Pancreas (tissue), 10 donors: ENCODE measurements around the gene MLH1. TPM values are rescaled to one million over a fixed set of nuclear protein-coding genes. Genes with fewer than 3 reads are reported as not detected.
"Not testable (repeated sequence)": the region's sequence is repeated elsewhere in the genome, so short reads cannot be mapped to it uniquely, and the experiment has no call there.

Source experiments
- ATAC-seq, 4 donors: fragments of 200-7000 bp; cut with Tn5 transposase; one replicate each; pipeline versions ENCODE4 v1.8.0 to v1.9.1; 2020; ENCODE audit warnings: mild to moderate bottlenecking in 4 of 4, moderate library complexity in 4 of 4
- DNase-seq, 6 donors: peaks; one replicate each; pipeline ENCODE4 v3.0.0-alpha.2; 2020
- FAIRE-seq: peaks from 2 replicates; lab custom pipeline; 2012; peaks lifted over from hg19 to GRCh38; lab: Jason Lieb, UNC
- H3K27ac ChIP-seq, 4 donors: fragments of 200-600 bp; sonication (generic); 1 replicate in 3 of 4; 2 replicates in 1 of 4; pipeline versions ENCODE4 v1.5.0 to v1.8.0; 2020
- H3K27me3 ChIP-seq, 4 donors: fragments of 200-600 bp; one replicate each; pipeline ENCODE4 v1.8.0; 2021
- H3K36me3 ChIP-seq, 3 donors: fragments of 200-600 bp; sonication (generic) in 1 of 3; one replicate each; pipeline versions ENCODE4 v1.5.0 to v1.8.0; 2020 to 2021
- H3K4me1 ChIP-seq, 3 donors: fragments of 200-600 bp; one replicate each; pipeline ENCODE4 v1.8.0; 2021
- H3K4me3 ChIP-seq, 4 donors: fragments of 200-600 bp; sonication (generic) in 2 of 4; one replicate each; pipeline versions ENCODE4 v1.5.0 to v1.8.0; 2020 to 2021
- H3K9me3 ChIP-seq, 4 donors: fragments of 200-600 bp; one replicate each; pipeline ENCODE4 v1.8.0; 2021
- WGBS, 2 donors: extraction: QIAGEN DNeasy Blood & Tissue Kit; methylation state at CpG; one replicate each; pipeline ENCODE4 v1.1.7; 2013; 5-methylcytosine and 5-hydroxymethylcytosine counted together
- intact Hi-C, 3 donors: fragments of 100-400 bp; cut with DNase I; formaldehyde crosslinking; loops; one replicate each; pipeline versions ENCODE4 v1.11.1 to v1.14.2; 2022
- polyA plus RNA-seq, 2 donors: library from polyadenylated mRNA; stranded (reverse); fragments of 200-250 nt; gene quantifications; one replicate each; pipeline ENCODE4 v1.2.3, GENCODE V29; 2013
- total RNA-seq, 6 donors: library from RNA; stranded (reverse); fragmentation: NEBNext Ultra II Directional in 4 of 6; extraction: Animal tissue kit (Norgen Biotek cat#: 25700) in 4 of 6; gene quantifications; one replicate each; pipeline versions ENCODE4 v1.2.1 to v1.2.4, GENCODE V29; 2021 to 2023
- TF ChIP-seq, protein P1 (sequence below), 4 donors: fragments of 200-600 bp; sonication (generic) in 3 of 4; IDR thresholded peaks; one replicate each; pipeline versions ENCODE4 v1.5.0 to v1.8.0; 2021; ENCODE audit warnings: antibody characterized with exemption in 4 of 4
- donor health status: healthy with polysubstance abuse.
- donor health status: DM: no; HTN: no; CAD: no; lungs with moderate emphysema.
- donor health status: DM: no; HTN: no; CAD: no.
- donor health status: control.
- donor health status: control.
- donor health status: Bipolar disorder and iron deficiency.
- donor health status: DM: yes; HTN: yes; CAD: no.
- donor health status: DM: no; HTN: no; CAD: no.
- donor health status: DM: no; HTN: no; CAD: no.
- donor health status: DM: yes; HTN: yes; CAD: no.

The MLH1 gene
- total and polyA plus RNA-seq, 8 donors, result 7.9 to 16.4 (median 13.3) TPM

DNA sequence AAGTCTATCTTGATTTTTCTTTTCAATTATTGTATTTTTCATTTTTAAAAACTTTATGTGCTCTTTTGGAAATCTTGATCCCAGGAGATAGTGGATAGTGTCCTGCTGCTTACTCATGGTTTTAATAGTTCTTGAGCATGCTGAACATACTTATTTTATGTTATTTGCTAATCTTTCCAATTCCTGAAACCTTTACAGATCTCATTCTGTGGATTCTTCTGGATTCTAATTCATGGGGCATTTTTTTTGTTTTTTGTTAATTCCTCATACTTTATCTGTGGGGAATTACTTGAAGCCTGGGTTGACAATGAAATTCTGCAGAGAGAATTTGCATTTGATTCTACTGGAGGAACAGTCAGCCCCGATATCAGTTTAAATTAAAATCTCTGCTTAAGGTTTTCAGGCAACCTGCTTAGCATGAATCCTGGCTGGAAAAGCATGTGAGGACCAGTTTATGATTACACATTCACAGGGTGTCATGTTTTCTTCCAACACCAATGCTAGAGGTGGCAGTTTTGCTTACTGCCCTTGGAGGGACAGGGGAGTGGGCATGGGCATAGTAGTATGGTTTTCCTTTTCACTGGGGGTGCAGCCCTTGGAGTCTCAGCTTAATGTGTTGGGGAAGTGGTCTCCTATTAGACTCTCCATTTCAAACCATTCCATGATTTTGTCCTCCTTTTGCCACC, 46.0 kb downstream of the MLH1 start:
- ATAC-seq (no peak), FAIRE-seq (no peak), DNase-seq (no peak)
- Histone ChIP-seq H3K4me1 (no peaks in the 10 kb centered on the region), H3K4me3 (no peak overlapping the region), H3K27me3 (no peaks in the 10 kb centered on the region), H3K36me3 (peaks cover 0 to 9% (median 0%) of the 10 kb centered on the region in 3 donors), H3K27ac (no peak overlapping the region), H3K9me3 (no peaks in the 10 kb centered on the region)
- intact Hi-C loops, result no loop called here
- WGBS, 2 donors, result 100% methylated on average over 1 of the region's 1 CpG
- TF ChIP-seq, protein P1, sequence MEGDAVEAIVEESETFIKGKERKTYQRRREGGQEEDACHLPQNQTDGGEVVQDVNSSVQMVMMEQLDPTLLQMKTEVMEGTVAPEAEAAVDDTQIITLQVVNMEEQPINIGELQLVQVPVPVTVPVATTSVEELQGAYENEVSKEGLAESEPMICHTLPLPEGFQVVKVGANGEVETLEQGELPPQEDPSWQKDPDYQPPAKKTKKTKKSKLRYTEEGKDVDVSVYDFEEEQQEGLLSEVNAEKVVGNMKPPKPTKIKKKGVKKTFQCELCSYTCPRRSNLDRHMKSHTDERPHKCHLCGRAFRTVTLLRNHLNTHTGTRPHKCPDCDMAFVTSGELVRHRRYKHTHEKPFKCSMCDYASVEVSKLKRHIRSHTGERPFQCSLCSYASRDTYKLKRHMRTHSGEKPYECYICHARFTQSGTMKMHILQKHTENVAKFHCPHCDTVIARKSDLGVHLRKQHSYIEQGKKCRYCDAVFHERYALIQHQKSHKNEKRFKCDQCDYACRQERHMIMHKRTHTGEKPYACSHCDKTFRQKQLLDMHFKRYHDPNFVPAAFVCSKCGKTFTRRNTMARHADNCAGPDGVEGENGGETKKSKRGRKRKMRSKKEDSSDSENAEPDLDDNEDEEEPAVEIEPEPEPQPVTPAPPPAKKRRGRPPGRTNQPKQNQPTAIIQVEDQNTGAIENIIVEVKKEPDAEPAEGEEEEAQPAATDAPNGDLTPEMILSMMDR (IDR thresholded peaks at IDR 0.05), result no peak

DNA sequence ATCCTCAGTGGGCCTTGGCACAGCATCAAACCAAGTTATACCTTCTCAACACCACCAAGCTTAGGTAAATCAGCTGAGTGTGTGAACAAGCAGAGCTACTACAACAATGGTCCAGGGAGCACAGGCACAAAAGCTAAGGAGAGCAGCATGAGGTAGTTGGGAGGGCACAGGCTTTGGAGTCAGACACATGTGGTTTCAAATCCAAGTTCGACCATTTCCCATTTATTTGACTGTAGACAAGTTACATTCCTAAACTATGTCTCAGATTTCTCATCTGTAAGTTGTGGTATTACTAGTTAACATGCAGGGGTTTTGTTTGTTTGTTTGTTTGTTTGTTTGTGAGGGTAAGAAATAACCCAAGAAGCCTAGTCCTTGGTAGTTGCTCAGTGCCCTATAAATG, 46.9 kb downstream of the MLH1 start:
- H3K9me3 ChIP-seq, result no peaks in the 10 kb centered on the region
- ATAC-seq (no peak), DNase-seq (no peak), FAIRE-seq (no peak)
- intact Hi-C loops, result no loop called here
- H3K27ac ChIP-seq, result no peak overlapping the region
- TF ChIP-seq, protein P1 (IDR thresholded peaks at IDR 0.05), result no peak
- peaks cover 0 to 9% (median 0%) of the 10 kb centered on the region in 3 donors for H3K36me3 ChIP-seq
- 82 to 87% methylated on average over 1 of the region's 1 CpG for WGBS, 2 donors
- H3K4me1 ChIP-seq, result no peaks in the 10 kb centered on the region
- no peaks in the 10 kb centered on the region for H3K27me3 ChIP-seq
- H3K4me3 ChIP-seq, result no peak overlapping the region

DNA sequence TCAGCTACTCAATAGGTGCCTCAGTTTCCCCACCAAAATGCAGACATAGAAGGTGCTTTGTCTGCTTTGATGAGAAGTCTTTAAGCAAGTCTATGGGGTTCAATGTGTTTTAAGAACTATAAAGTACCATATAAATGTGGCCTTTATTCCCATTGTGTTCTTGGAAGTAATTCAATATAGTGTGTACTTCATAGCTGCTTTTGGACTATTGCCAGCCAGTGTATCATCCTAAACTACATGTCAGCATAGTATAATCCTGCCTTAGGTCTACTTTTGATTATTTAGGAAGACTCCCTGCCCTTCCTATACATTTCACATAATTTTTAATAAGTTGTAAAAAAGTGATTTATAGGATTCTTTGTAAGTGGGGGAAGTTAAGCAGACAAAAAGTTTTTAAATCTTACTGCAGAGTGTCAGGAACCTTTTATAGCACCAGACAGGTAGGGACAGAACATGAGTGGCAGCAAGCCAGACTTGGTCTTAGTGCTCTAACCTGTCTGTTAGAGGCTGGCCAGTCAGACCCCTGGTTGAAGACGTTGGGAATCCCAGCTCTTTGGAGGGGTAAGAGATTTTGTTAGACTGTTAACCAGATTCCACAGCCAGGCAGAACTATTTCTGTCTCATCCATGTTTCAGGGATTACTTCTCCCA, 48.4 kb downstream of the MLH1 start:
- TF ChIP-seq, protein P1 (IDR thresholded peaks at IDR 0.05), result no peak
- intact Hi-C loops, result no loop called here
- Histone ChIP-seq H3K27me3 (no peaks in the 10 kb centered on the region), H3K9me3 (no peaks in the 10 kb centered on the region), H3K36me3 (peaks cover 0 to 9% (median 0%) of the 10 kb centered on the region in 3 donors), H3K4me1 (no peaks in the 10 kb centered on the region), H3K27ac (no peak overlapping the region), H3K4me3 (no peak overlapping the region)
- no peak for FAIRE-seq
- no peak for DNase-seq
- ATAC-seq, result no peak
- WGBS, 2 donors, result 62 to 73% methylated on average over 1 of the region's 1 CpG

DNA sequence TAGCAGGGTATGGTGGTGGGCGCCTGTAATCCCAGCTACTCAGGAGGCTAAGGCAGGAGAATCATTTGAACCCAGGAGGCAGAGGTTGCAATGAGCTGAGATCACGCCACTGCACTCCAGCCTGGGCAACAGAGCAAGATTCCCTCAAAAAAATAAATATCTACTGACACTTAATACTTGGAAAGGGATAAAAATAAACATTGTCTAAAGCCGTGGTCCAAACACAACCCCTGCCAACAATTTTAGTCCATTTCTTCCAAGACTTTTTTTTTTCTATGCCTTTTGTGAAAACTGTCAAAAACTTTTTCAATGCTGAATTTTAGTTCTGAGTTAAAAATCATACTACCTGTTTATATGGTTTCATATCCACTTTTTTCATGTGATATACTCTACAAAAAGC, 49.4 kb downstream of the MLH1 start:
- FAIRE-seq, H3K4me1 ChIP-seq, intact Hi-C loops: not testable (repeated sequence)

DNA sequence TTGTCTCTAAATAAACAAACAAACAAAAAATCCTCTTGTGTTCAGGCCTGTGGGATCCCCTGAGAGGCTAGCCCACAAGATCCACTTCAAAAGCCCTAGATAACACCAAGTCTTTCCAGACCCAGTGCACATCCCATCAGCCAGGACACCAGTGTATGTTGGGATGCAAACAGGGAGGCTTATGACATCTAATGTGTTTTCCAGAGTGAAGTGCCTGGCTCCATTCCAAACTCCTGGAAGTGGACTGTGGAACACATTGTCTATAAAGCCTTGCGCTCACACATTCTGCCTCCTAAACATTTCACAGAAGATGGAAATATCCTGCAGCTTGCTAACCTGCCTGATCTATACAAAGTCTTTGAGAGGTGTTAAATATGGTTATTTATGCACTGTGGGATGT, 57.0 kb downstream of the MLH1 start:
- Histone ChIP-seq H3K27ac (no peak overlapping the region), H3K36me3 (peaks cover 0 to 44% (median 12%) of the 10 kb centered on the region in 3 donors), H3K4me3 (no peak overlapping the region), H3K4me1 (peaks cover 0 to 6% (median 0%) of the 10 kb centered on the region in 3 donors), H3K27me3 (no peaks in the 10 kb centered on the region), H3K9me3 (no peaks in the 10 kb centered on the region)
- FAIRE-seq, result no peak
- WGBS, 2 donors, result 95 to 96% methylated on average over 1 of the region's 1 CpG
- no peak for DNase-seq
- ATAC-seq, result no peak
- intact Hi-C loops, result no loop called here
- TF ChIP-seq, protein P1 (IDR thresholded peaks at IDR 0.05), result no peak

More for the DNA sequence above, 49.4 kb downstream of the MLH1 start:
- not testable (repeated sequence) for H3K27ac ChIP-seq, H3K4me3 ChIP-seq, ATAC-seq, H3K9me3 ChIP-seq, DNase-seq, H3K27me3 ChIP-seq
- peaks cover 0 to 18% (median 6%) of the 10 kb centered on the region in 3 donors for H3K36me3 ChIP-seq
- WGBS, 2 donors, result 70 to 74% methylated on average over 3 of the region's 3 CpGs
